ENCODE results near the gene NT5C2. TPM values are rescaled to one million over a fixed set of nuclear protein-coding genes. Genes with fewer than 3 reads are reported as not detected.
"Not testable (repeated sequence)": the region's sequence is repeated elsewhere in the genome, so short reads cannot be mapped to it uniquely, and the experiment has no call there.

The NT5C2 gene
- total RNA-seq, 1 experiment from 2014 or later: 35.5 TPM

GRCh38 chr10:103083266-103083976 is 109.7 kb downstream of the NT5C2 start:
- in situ Hi-C loops (cut with HindIII; ENCODE audit: low pct_unique_long_range_greater_than_20kb, low sequenced_read_pairs): no loop called here
- DNase-seq (ENCODE audit: low read depth, low spot score): no peak

GRCh38 chr10:103082683-103083082 is 110.4 kb downstream of the NT5C2 start:
- no peak for DNase-seq (ENCODE audit: low read depth, low spot score)
- in situ Hi-C loops (cut with HindIII; ENCODE audit: low pct_unique_long_range_greater_than_20kb, low sequenced_read_pairs): no loop called here

GRCh38 chr10:103080891-103081581 is 112.0 kb downstream of the NT5C2 start:
- in situ Hi-C loops (cut with HindIII; ENCODE audit: low pct_unique_long_range_greater_than_20kb, low sequenced_read_pairs): no loop called here

GRCh38 chr10:103079946-103080345 is 113.1 kb downstream of the NT5C2 start:
- DNase-seq (ENCODE audit: low read depth, low spot score): no peak
- in situ Hi-C loops (cut with HindIII; ENCODE audit: low pct_unique_long_range_greater_than_20kb, low sequenced_read_pairs): no loop called here

More at GRCh38 chr10:103080891-103081581, 112.0 kb downstream of the NT5C2 start:
- no peak for DNase-seq (ENCODE audit: low read depth, low spot score)

GRCh38 chr10:103079100-103079499 is 114.0 kb downstream of the NT5C2 start:
- no peak for DNase-seq (ENCODE audit: low read depth, low spot score)
- in situ Hi-C loops (cut with HindIII; ENCODE audit: low pct_unique_long_range_greater_than_20kb, low sequenced_read_pairs): no loop called here

- no peak for DNase-seq (ENCODE audit: low read depth, low spot score)
- in situ Hi-C loops (cut with HindIII; ENCODE audit: low pct_unique_long_range_greater_than_20kb, low sequenced_read_pairs): no loop called here
Measured at GRCh38 chr10:103078676-103079075, 114.4 kb downstream of the NT5C2 start.

- in situ Hi-C loops (cut with HindIII; ENCODE audit: low pct_unique_long_range_greater_than_20kb, low sequenced_read_pairs): no loop called here
- DNase-seq (ENCODE audit: low read depth, low spot score): no peak
Measured at GRCh38 chr10:103078309-103078615, 114.8 kb downstream of the NT5C2 start.

- DNase-seq (ENCODE audit: low read depth, low spot score): no peak
- in situ Hi-C loops (cut with HindIII; ENCODE audit: low pct_unique_long_range_greater_than_20kb, low sequenced_read_pairs): no loop called here
Measured at GRCh38 chr10:103077491-103078308, 115.4 kb downstream of the NT5C2 start.

- DNase-seq (ENCODE audit: low read depth, low spot score): no peak
- in situ Hi-C loops (cut with HindIII; ENCODE audit: low pct_unique_long_range_greater_than_20kb, low sequenced_read_pairs): no loop called here
Measured at GRCh38 chr10:103077020-103077419, 116.1 kb downstream of the NT5C2 start.

GRCh38 chr10:103072891-103073290 is 120.2 kb downstream of the NT5C2 start:
- DNase-seq (ENCODE audit: low read depth, low spot score): no peak
- in situ Hi-C loops (cut with HindIII; ENCODE audit: low pct_unique_long_range_greater_than_20kb, low sequenced_read_pairs): no loop called here

- in situ Hi-C loops (cut with HindIII; ENCODE audit: low pct_unique_long_range_greater_than_20kb, low sequenced_read_pairs): no loop called here
- DNase-seq (ENCODE audit: low read depth, low spot score): no peak
Measured at GRCh38 chr10:103072276-103072675, 120.8 kb downstream of the NT5C2 start.

- in situ Hi-C loops (cut with HindIII; ENCODE audit: low pct_unique_long_range_greater_than_20kb, low sequenced_read_pairs): no loop called here
Measured at GRCh38 chr10:103069453-103070331, 123.4 kb downstream of the NT5C2 start.

GRCh38 chr10:103067956-103068355 is 125.1 kb downstream of the NT5C2 start:
- DNase-seq (ENCODE audit: low read depth, low spot score): no peak
- in situ Hi-C loops (cut with HindIII; ENCODE audit: low pct_unique_long_range_greater_than_20kb, low sequenced_read_pairs): no loop called here

More at GRCh38 chr10:103069453-103070331, 123.4 kb downstream of the NT5C2 start:
- DNase-seq (ENCODE audit: low read depth, low spot score): peak; percentile 45

- in situ Hi-C loops (cut with HindIII; ENCODE audit: low pct_unique_long_range_greater_than_20kb, low sequenced_read_pairs): no loop called here
- DNase-seq (ENCODE audit: low read depth, low spot score): no peak
Measured at GRCh38 chr10:103067484-103067883, 125.6 kb downstream of the NT5C2 start.

- in situ Hi-C loops (cut with HindIII; ENCODE audit: low pct_unique_long_range_greater_than_20kb, low sequenced_read_pairs); DNase-seq (ENCODE audit: low read depth, low spot score): not testable (repeated sequence)
Measured at GRCh38 chr10:103067099-103067477, 126.0 kb downstream of the NT5C2 start.

GRCh38 chr10:103066141-103067098 is 126.7 kb downstream of the NT5C2 start:
- DNase-seq (ENCODE audit: low read depth, low spot score): no peak
- in situ Hi-C loops (cut with HindIII; ENCODE audit: low pct_unique_long_range_greater_than_20kb, low sequenced_read_pairs): no loop called here

- DNase-seq (ENCODE audit: low read depth, low spot score): no peak
- in situ Hi-C loops (cut with HindIII; ENCODE audit: low pct_unique_long_range_greater_than_20kb, low sequenced_read_pairs): no loop called here
Measured at GRCh38 chr10:103064956-103065355, 128.1 kb downstream of the NT5C2 start.
